ENCODE measurements around the gene UBA52. TPM values are rescaled to one million over a fixed set of nuclear protein-coding genes. Genes with fewer than 3 reads are reported as not detected.

The UBA52 gene
- total and polyA plus RNA-seq, 10 of the 15 experiments (the other 5 are each of a cell fraction or from before 2014, with no cell fraction given), result 1,131 to 2,392 (median 1,645) TPM

DNA sequence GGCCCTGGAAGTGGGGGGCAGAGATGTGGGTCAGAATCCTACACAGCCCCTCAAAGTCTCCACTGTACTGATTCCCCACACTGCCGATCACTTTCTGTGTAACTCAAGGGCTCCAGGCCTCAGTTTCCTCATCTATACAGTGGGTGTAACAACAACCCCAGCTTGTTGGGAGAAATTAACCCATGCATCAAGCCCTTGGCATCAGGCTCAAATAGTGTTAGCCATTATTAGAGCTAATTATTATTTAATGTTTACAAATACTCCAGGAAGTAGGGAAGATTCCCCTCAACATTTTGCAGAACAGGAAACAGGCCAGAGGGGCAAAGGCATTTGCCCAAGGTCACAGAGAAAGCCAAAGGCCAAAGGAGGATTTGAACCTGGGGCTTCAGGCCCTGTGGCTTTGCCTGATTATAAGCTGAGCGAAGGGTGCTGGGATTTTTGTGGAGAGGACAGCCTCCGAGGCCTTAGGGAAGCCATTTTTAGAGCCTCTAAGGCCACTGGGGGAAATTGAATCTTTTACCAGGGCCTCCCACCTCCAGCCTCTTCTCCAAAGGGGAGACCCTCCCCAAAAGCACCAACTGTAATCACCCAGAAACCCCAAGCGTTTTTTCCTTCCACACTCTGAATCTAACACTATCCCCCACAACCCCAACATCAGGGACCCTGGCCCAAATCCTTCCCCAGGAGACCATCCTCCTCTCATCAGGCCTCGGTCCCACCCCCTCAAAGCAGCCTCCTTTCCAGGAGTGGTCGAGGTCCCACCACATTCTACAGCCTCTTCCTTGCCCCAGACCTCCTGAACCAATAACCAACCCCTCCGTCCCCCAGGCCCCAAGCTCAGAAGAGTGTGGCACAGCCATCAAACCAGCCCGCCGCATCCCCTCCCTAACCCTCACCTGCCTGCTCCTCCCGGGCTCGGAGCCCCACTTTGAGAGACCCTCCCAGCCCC, 29.4 kb upstream of the UBA52 start:
- 10% methylated on average over 11 of the region's 11 CpGs for WGBS (ENCODE audit: insufficient coverage, insufficient replicate concordance, low lambda C conversion rate, missing lambda C conversion rate)
- Histone ChIP-seq H3K36me3 (ENCODE audit: control insufficient read depth in 2 of 2, insufficient read depth in 2 of 2, low read length in 1 of 2) (peaks cover 5 to 21% of the 10 kb centered on the region in 2 experiments; a peak in 3 of 4 replicates), H3K9ac (ENCODE audit: control insufficient read depth, insufficient read depth, low read length) (peak overlapping the region; percentile 84), H3K4me3 (peak overlapping the region; percentile 82; the same call in 1 of the 2 replicates), H3K27me3 (replicated peaks in 1 of 2; ENCODE audit: control insufficient read depth in 2 of 2, insufficient read depth in 2 of 2, low read length in 1 of 2) (no peaks in the 10 kb centered on the region), H4K20me1 (ENCODE audit: control insufficient read depth, insufficient read depth) (no peaks in the 10 kb centered on the region), H3K27ac (ENCODE audit: control insufficient read depth, insufficient read depth) (peak overlapping the region; percentile 62), H3K9me3 (replicated peaks; ENCODE audit: control insufficient read depth, insufficient read depth, low read length) (no peaks in the 10 kb centered on the region), H2AFZ (ENCODE audit: control insufficient read depth, low read depth, low read length) (0 out of 2 replicates have a peak overlapping the region, but pooled peaks have one; percentile 4), H3K79me2 (ENCODE audit: control insufficient read depth, insufficient read depth, low read length) (peaks cover 14% of the 10 kb centered on the region), H3K4me1 (ENCODE audit: control insufficient read depth, insufficient read depth, low read length) (peaks cover 10% of the 10 kb centered on the region), H3K4me2 (ENCODE audit: control insufficient read depth, insufficient read depth) (peak overlapping the region; percentile 98)
- POLR2A ChIA-PET, result interaction anchor here (0.6 to 1.8 kb wide), 8 partner anchors 14 to 43 kb away, joined by 3 to 6 read pairs (median 6); partner anchors contain the start of genes ELL, KXD1 and UBA52
- intact Hi-C loops (cut with micrococcal nuclease; ENCODE audit: unreplicated experiment) (loop anchor here (5.0 kb wide), 1 partner anchor 45 kb away; the partner anchor contains the start of gene REX1BD), in situ Hi-C loops (cut with MboI) (no loop called here)
- SMC1A ChIA-PET (ENCODE audit: uncharacterized antibody, unreplicated experiment), result interaction anchor here (0.8 to 1.1 kb wide), 4 partner anchors 12 to 23 kb away, joined by 4 to 6 read pairs (median 5); partner anchors contain the start of gene KXD1
- DNase-seq (ENCODE audit: low read depth, low spot score) (no peak), ATAC-seq (no peak), FAIRE-seq (peak; percentile 78)
- RAD21 ChIA-PET (ENCODE audit: unreplicated experiment), result interaction anchor here (1.2 kb wide), 2 partner anchors 15 to 22 kb away, joined by 3 to 4 read pairs; partner anchors contain the start of gene KXD1
- CTCF ChIA-PET, result interaction anchor here (0.8 to 1.4 kb wide), 3 partner anchors 15 to 29 kb away, joined by 3 to 6 read pairs (median 3); partner anchors contain the start of genes KXD1 and UBA52
- BruUV-seq (replicated peaks), result no TSS peak
- no peak for TF ChIP-seq MEF2A (IDR thresholded peaks at IDR 0.05; ENCODE audit: insufficient read depth, low read depth, low read length)
- TF ChIP-seq RUNX3 (IDR thresholded peaks at IDR 0.05; ENCODE audit: low read length), result peak; percentile 52
- TF ChIP-seq YY1 (IDR thresholded peaks at IDR 0.05; ENCODE audit: low read depth, low read length), result peak; percentile 89
- TF ChIP-seq, protein P1, sequence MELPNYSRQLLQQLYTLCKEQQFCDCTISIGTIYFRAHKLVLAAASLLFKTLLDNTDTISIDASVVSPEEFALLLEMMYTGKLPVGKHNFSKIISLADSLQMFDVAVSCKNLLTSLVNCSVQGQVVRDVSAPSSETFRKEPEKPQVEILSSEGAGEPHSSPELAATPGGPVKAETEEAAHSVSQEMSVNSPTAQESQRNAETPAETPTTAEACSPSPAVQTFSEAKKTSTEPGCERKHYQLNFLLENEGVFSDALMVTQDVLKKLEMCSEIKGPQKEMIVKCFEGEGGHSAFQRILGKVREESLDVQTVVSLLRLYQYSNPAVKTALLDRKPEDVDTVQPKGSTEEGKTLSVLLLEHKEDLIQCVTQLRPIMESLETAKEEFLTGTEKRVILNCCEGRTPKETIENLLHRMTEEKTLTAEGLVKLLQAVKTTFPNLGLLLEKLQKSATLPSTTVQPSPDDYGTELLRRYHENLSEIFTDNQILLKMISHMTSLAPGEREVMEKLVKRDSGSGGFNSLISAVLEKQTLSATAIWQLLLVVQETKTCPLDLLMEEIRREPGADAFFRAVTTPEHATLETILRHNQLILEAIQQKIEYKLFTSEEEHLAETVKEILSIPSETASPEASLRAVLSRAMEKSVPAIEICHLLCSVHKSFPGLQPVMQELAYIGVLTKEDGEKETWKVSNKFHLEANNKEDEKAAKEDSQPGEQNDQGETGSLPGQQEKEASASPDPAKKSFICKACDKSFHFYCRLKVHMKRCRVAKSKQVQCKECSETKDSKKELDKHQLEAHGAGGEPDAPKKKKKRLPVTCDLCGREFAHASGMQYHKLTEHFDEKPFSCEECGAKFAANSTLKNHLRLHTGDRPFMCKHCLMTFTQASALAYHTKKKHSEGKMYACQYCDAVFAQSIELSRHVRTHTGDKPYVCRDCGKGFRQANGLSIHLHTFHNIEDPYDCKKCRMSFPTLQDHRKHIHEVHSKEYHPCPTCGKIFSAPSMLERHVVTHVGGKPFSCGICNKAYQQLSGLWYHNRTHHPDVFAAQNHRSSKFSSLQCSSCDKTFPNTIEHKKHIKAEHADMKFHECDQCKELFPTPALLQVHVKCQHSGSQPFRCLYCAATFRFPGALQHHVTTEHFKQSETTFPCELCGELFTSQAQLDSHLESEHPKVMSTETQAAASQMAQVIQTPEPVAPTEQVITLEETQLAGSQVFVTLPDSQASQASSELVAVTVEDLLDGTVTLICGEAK (IDR thresholded peaks at IDR 0.05; ENCODE audit: borderline replicate concordance), result no peak
- TF ChIP-seq NFIC (IDR thresholded peaks at IDR 0.05; ENCODE audit: low read depth, low read length), result no peak
- no peak for TF ChIP-seq ZZZ3 (IDR thresholded peaks at IDR 0.05; ENCODE audit: control insufficient read depth, insufficient read length, low read depth)
- no peak for TF ChIP-seq TARDBP (IDR thresholded peaks at IDR 0.05; ENCODE audit: borderline replicate concordance)
- TF ChIP-seq TCF12 (IDR thresholded peaks at IDR 0.05; ENCODE audit: low read depth, low read length), result no peak
- no peak for TF ChIP-seq PAX8 (IDR thresholded peaks at IDR 0.05)
- TF ChIP-seq, protein P2, sequence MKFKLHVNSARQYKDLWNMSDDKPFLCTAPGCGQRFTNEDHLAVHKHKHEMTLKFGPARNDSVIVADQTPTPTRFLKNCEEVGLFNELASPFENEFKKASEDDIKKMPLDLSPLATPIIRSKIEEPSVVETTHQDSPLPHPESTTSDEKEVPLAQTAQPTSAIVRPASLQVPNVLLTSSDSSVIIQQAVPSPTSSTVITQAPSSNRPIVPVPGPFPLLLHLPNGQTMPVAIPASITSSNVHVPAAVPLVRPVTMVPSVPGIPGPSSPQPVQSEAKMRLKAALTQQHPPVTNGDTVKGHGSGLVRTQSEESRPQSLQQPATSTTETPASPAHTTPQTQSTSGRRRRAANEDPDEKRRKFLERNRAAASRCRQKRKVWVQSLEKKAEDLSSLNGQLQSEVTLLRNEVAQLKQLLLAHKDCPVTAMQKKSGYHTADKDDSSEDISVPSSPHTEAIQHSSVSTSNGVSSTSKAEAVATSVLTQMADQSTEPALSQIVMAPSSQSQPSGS (IDR thresholded peaks at IDR 0.05; ENCODE audit: low read length), result no peak
- no peak for TF ChIP-seq ZNF207 (IDR thresholded peaks at IDR 0.05; ENCODE audit: borderline replicate concordance)
- peak; percentile 6; the same call in 1 of the 2 replicates for TF ChIP-seq POLR2A (IDR thresholded peaks at IDR 0.05; ENCODE audit: low read depth, low read length)
- no peak for TF ChIP-seq SREBF1 (IDR thresholded peaks at IDR 0.05; ENCODE audit: low read length)
- TF ChIP-seq NR2F1 (conservative IDR thresholded peaks at IDR 0.05), result 0 out of 2 replicates have a peak, but pooled peaks have one; percentile 20
